NCI-H1694 treated with DMSO at 0.1 percent for 48 hours (cell line): ENCODE data around the gene RPS3.
"Not testable (repeated sequence)": the region's sequence is repeated elsewhere in the genome, so short reads cannot be mapped to it uniquely, and the experiment has no call there.

Source experiments
- DNase-seq: peaks from one replicate; lab custom pipeline; 2025; lab: John Stamatoyannopoulos, UW

Gene RPS3

GRCh38 chr11:75399344-75400145 is at the start of gene RPS3:
Gene RPS3 (plus strand): TSS chr11:75399518. CDS start chr11:75399548, 30 bp downstream.
- peak; percentile 81 for DNase-seq

- DNase-seq, result no peak
Measured at GRCh38 chr11:75349521-75350116, 49.7 kb upstream of the RPS3 start.

GRCh38 chr11:75350122-75350742 is 49.1 kb upstream of the RPS3 start:
- no peak for DNase-seq

GRCh38 chr11:75350743-75351540 is 48.4 kb upstream of the RPS3 start:
- DNase-seq, result peak; percentile 21

- no peak for DNase-seq
Measured at GRCh38 chr11:75351541-75351790, 47.9 kb upstream of the RPS3 start, which contains the start of gene ARRB1. Gene ARRB1 (minus strand): TSS chr11:75351661. CDS start chr11:75351607, 54 bp downstream.

GRCh38 chr11:75351791-75352587 is 47.3 kb upstream of the RPS3 start:
- no peak for DNase-seq

GRCh38 chr11:75352588-75353206 is 46.6 kb upstream of the RPS3 start:
- no peak for DNase-seq

- DNase-seq, result no peak
Measured at GRCh38 chr11:75355051-75355450, 44.3 kb upstream of the RPS3 start.

GRCh38 chr11:75356613-75357012 is 42.7 kb upstream of the RPS3 start:
- DNase-seq, result no peak

GRCh38 chr11:75362285-75362684 is 37.0 kb upstream of the RPS3 start:
- DNase-seq, result not testable (repeated sequence)

GRCh38 chr11:75365711-75366181 is 33.6 kb upstream of the RPS3 start:
- no peak for DNase-seq

- not testable (repeated sequence) for DNase-seq
Measured at GRCh38 chr11:75366826-75367225, 32.5 kb upstream of the RPS3 start.

- no peak for DNase-seq
Measured at GRCh38 chr11:75369560-75370255, 29.6 kb upstream of the RPS3 start.

GRCh38 chr11:75371949-75372876 is 27.1 kb upstream of the RPS3 start:
- no peak for DNase-seq

- no peak for DNase-seq
Measured at GRCh38 chr11:75373201-75373600, 26.1 kb upstream of the RPS3 start.

GRCh38 chr11:75374646-75375045 is 24.7 kb upstream of the RPS3 start:
- no peak for DNase-seq

GRCh38 chr11:75375626-75376025 is 23.7 kb upstream of the RPS3 start:
- DNase-seq, result no peak

GRCh38 chr11:75376175-75376574 is 23.1 kb upstream of the RPS3 start:
- DNase-seq, result no peak

- DNase-seq, result not testable (repeated sequence)
Measured at GRCh38 chr11:75378776-75379175, 20.5 kb upstream of the RPS3 start.
